ENCODE data around the gene PAQR7.

PAQR7 gene

GRCh38 chr1:25875154-25875855 is at the start of gene PAQR7:
PAQR7 (minus strand) TSS chr1:25875708; CDS start chr1:25863839, 11,869 bp downstream.
- TF ChIP-seq GATA1 (IDR thresholded peaks at IDR 0.05; ENCODE audit: low read depth, low read length) (no peak), POLR2A (IDR thresholded peaks at IDR 0.05; ENCODE audit: low read length) (no peak)
- DNase-seq: peak in 1 of 2 experiments; percentile 87

- TF ChIP-seq GATA1 (IDR thresholded peaks at IDR 0.05; ENCODE audit: low read depth, low read length) (no peak), POLR2A (IDR thresholded peaks at IDR 0.05; ENCODE audit: low read length) (no peak)
- DNase-seq: no peak
Measured at GRCh38 chr1:25924454-25924853, 48.9 kb upstream of the PAQR7 start.

GRCh38 chr1:25922971-25923552 is 47.6 kb upstream of the PAQR7 start:
- TF ChIP-seq GATA1 (IDR thresholded peaks at IDR 0.05; ENCODE audit: low read depth, low read length) (no peak), POLR2A (IDR thresholded peaks at IDR 0.05; ENCODE audit: low read length) (peak; percentile 30)
- peak in 1 of 2 experiments; percentile 52 for DNase-seq

- peak; percentile 73 to 79 for DNase-seq
- TF ChIP-seq GATA1 (IDR thresholded peaks at IDR 0.05; ENCODE audit: low read depth, low read length): no peak
- TF ChIP-seq POLR2A (IDR thresholded peaks at IDR 0.05; ENCODE audit: low read length): peak; percentile 14
Measured at GRCh38 chr1:25922056-25922970, 46.8 kb upstream of the PAQR7 start.

GRCh38 chr1:25918615-25919014 is 43.1 kb upstream of the PAQR7 start:
- DNase-seq: no peak
- TF ChIP-seq POLR2A (IDR thresholded peaks at IDR 0.05; ENCODE audit: low read length): no peak
- TF ChIP-seq GATA1 (IDR thresholded peaks at IDR 0.05; ENCODE audit: low read depth, low read length): no peak

- DNase-seq: no peak
- no peak for TF ChIP-seq POLR2A (IDR thresholded peaks at IDR 0.05; ENCODE audit: low read length)
- TF ChIP-seq GATA1 (IDR thresholded peaks at IDR 0.05; ENCODE audit: low read depth, low read length): no peak
Measured at GRCh38 chr1:25917996-25918395, 42.5 kb upstream of the PAQR7 start.

GRCh38 chr1:25916460-25916859 is 41.0 kb upstream of the PAQR7 start:
- TF ChIP-seq POLR2A (IDR thresholded peaks at IDR 0.05; ENCODE audit: low read length) (no peak), GATA1 (IDR thresholded peaks at IDR 0.05; ENCODE audit: low read depth, low read length) (no peak)
- no peak for DNase-seq

- no peak for TF ChIP-seq POLR2A (IDR thresholded peaks at IDR 0.05; ENCODE audit: low read length)
- no peak for TF ChIP-seq GATA1 (IDR thresholded peaks at IDR 0.05; ENCODE audit: low read depth, low read length)
- DNase-seq: no peak
Measured at GRCh38 chr1:25914074-25914995, 38.8 kb upstream of the PAQR7 start.

- TF ChIP-seq POLR2A (IDR thresholded peaks at IDR 0.05; ENCODE audit: low read length) (no peak), GATA1 (IDR thresholded peaks at IDR 0.05; ENCODE audit: low read depth, low read length) (no peak)
- DNase-seq: no peak
Measured at GRCh38 chr1:25913206-25913605, 37.7 kb upstream of the PAQR7 start.

GRCh38 chr1:25912076-25912831 is 36.7 kb upstream of the PAQR7 start:
- no peak for DNase-seq
- TF ChIP-seq POLR2A (IDR thresholded peaks at IDR 0.05; ENCODE audit: low read length): no peak

GRCh38 chr1:25911162-25911561 is 35.7 kb upstream of the PAQR7 start:
- DNase-seq: no peak
- no peak for TF ChIP-seq POLR2A (IDR thresholded peaks at IDR 0.05; ENCODE audit: low read length)

GRCh38 chr1:25909040-25909439 is 33.5 kb upstream of the PAQR7 start:
- TF ChIP-seq POLR2A (IDR thresholded peaks at IDR 0.05; ENCODE audit: low read length) (no peak), GATA1 (IDR thresholded peaks at IDR 0.05; ENCODE audit: low read depth, low read length) (no peak)
- no peak for DNase-seq

- TF ChIP-seq POLR2A (IDR thresholded peaks at IDR 0.05; ENCODE audit: low read length) (no peak), GATA1 (IDR thresholded peaks at IDR 0.05; ENCODE audit: low read depth, low read length) (no peak)
- DNase-seq: no peak
Measured at GRCh38 chr1:25908161-25908560, 32.7 kb upstream of the PAQR7 start.

All from erythroblast (primary cell).